Osteoblast (primary cell): ENCODE data around the gene FGF21. TPM values are rescaled to one million over a fixed set of nuclear protein-coding genes. Genes with fewer than 3 reads are reported as not detected.

Source experiments
- DNase-seq: peaks from one replicate; pipeline ENCODE4 v3.0.0; 2011; ENCODE audit warnings: low spot score, mixed read lengths; ENCODE audit not compliant: insufficient read length; ENCODE audit errors: missing footprints
- H2AFZ ChIP-seq: 2 replicates; pipeline ENCODE4 v1.6.0; 2011; ENCODE audit warnings: mild to moderate bottlenecking, low read length
- H3K27ac ChIP-seq: 2 replicates; pipeline ENCODE4 v1.5.1; 2011; ENCODE audit warnings: mild to moderate bottlenecking, low read depth, low read length, moderate library complexity
- H3K27me3 ChIP-seq: 2 replicates; pipeline ENCODE4 v1.6.0; 2012; ENCODE audit warnings: mild to moderate bottlenecking, control low read depth, inconsistent platforms, low read length, moderate library complexity; ENCODE audit not compliant: insufficient read depth
- H3K36me3 ChIP-seq: 2 replicates; pipeline ENCODE4 v1.5.1; 2011; ENCODE audit warnings: mild to moderate bottlenecking, low read length, control low read depth, moderate library complexity; ENCODE audit not compliant: insufficient read depth
- H3K4me1 ChIP-seq: 2 replicates; pipeline ENCODE4 v1.5.1; 2011; ENCODE audit warnings: mild to moderate bottlenecking, low read length, control low read depth, moderate library complexity; ENCODE audit not compliant: insufficient read depth
- H3K4me2 ChIP-seq: 2 replicates; pipeline ENCODE4 v1.6.0; 2011; ENCODE audit warnings: mild to moderate bottlenecking, low read length; ENCODE audit not compliant: insufficient read depth
- H3K4me3 ChIP-seq: fragments of 200-600 bp; sonication (generic); 3 replicates; pipeline ENCODE4 v1.5.1; 2012; ENCODE audit warnings: mild to moderate bottlenecking, low read length, inconsistent platforms; ENCODE audit not compliant: insufficient read depth
- H3K79me2 ChIP-seq: 2 replicates; pipeline ENCODE4 v1.6.0; 2012; ENCODE audit warnings: mild to moderate bottlenecking, low read length, control low read depth, inconsistent platforms; ENCODE audit not compliant: insufficient read depth
- H3K9me3 ChIP-seq: 2 replicates; pipeline ENCODE4 v1.5.1; 2011; ENCODE audit warnings: low read depth, low read length, control low read depth
- H4K20me1 ChIP-seq: 2 replicates; pipeline ENCODE4 v1.6.0; 2012; ENCODE audit warnings: mild to moderate bottlenecking, low read length, control low read depth; ENCODE audit not compliant: insufficient read depth
- total RNA-seq: library from RNA; depleted of rRNA; stranded (reverse); fragments of >200 nt; gene quantifications from 2 replicates; pipeline ENCODE4 v1.2.3, GENCODE V29; 2012
- TF ChIP-seq, protein P1 (sequence below): IDR thresholded peaks from 2 replicates; pipeline ENCODE4 v1.5.1; 2011; ENCODE audit warnings: mild to moderate bottlenecking, low read depth, low read length, moderate library complexity; ENCODE audit errors: extremely low read depth

FGF21 gene
- total RNA-seq, 1 donor: not detected

DNA sequence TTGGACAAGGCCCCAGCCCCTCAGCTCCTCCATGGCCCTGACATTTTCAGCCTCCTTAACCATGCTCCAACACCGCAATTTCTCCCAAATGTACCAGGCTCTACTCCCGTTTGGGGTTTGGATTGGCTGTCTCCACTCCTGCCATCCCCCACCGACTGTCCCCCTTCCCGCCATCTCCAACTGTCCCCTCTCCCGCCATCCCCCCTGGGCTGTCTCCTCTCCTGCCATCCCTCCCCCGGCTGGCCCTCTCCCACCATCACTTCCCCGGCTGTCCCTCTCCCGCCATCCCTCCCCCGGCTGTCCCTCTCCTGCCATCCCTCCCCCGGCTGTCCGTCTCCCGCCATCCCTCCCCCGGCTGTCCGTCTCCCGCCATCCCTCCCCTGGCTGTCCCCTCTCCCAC is 50.1 kb downstream of the FGF21 start:
- Histone ChIP-seq H3K4me3 (no peak overlapping the region), H3K4me2 (no peak overlapping the region)

DNA sequence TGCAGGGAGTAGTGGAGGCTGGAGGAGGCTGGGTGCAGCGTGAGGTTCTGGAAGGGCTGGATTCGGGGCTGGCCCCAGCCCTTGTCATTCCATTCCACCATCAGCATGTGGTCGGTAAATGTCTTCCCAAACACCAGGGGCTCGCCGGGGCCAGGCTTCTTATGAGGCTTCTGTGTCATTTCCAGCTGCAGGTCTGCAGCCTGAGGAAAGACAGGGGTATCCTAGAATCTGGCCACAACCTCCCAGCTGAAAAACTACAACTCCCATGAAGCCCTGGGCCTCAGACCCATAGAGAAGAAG is 51.1 kb downstream of the FGF21 start:
- peak; percentile 94 for DNase-seq
- no peak overlapping the region for H3K4me2 ChIP-seq

More for the DNA sequence above, 50.1 kb downstream of the FGF21 start:
- no peaks in the 10 kb centered on the region for H3K27me3 ChIP-seq
- H2AFZ ChIP-seq: no peak overlapping the region
- TF ChIP-seq, protein P1, sequence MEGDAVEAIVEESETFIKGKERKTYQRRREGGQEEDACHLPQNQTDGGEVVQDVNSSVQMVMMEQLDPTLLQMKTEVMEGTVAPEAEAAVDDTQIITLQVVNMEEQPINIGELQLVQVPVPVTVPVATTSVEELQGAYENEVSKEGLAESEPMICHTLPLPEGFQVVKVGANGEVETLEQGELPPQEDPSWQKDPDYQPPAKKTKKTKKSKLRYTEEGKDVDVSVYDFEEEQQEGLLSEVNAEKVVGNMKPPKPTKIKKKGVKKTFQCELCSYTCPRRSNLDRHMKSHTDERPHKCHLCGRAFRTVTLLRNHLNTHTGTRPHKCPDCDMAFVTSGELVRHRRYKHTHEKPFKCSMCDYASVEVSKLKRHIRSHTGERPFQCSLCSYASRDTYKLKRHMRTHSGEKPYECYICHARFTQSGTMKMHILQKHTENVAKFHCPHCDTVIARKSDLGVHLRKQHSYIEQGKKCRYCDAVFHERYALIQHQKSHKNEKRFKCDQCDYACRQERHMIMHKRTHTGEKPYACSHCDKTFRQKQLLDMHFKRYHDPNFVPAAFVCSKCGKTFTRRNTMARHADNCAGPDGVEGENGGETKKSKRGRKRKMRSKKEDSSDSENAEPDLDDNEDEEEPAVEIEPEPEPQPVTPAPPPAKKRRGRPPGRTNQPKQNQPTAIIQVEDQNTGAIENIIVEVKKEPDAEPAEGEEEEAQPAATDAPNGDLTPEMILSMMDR: no peak
- no peak for DNase-seq
- no peaks in the 10 kb centered on the region for H3K9me3 ChIP-seq
- H3K27ac ChIP-seq: no peak overlapping the region
- H4K20me1 ChIP-seq: no peaks in the 10 kb centered on the region
- H3K79me2 ChIP-seq: no peaks in the 10 kb centered on the region
- H3K36me3 ChIP-seq: no peaks in the 10 kb centered on the region
- H3K4me1 ChIP-seq: peaks cover 6% of the 10 kb centered on the region

DNA sequence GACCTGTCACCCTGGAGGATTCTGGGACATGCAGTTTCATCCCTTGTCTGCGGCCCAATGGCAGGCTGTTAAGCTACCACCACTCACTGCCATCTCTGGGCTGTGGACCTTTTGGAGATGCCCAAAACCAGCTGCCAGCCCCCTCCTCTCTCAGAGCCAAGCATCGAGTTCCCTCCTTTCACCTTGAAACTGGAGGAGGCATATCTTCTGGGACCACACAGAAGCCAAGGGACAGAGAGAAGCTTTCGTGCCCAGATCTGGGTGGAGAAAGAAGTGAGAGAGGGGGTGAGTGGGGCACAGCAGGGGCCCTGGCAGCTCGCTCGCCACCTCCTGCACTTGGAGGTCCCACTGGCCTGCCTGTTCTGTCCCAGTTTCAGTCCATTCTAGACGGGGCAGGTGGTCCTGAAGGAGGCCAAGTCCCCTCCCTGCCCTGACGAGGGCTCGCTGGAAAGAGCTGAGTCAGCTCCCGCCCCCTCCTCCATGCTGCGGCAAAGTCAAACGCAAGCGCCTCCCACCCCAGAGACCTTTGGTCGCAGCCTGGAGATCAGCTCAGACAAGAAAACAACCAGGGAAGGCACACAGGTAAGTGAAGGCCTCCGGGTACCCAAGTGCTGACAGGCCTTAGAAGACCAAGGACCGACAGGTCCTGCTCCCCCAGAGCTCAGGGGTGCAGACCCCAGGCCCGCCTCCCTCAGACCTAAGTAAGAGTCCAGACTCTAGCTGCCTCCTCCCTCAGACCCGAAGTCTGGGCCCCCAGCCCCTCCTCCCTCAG is 51.7 kb downstream of the FGF21 start:
- no peak overlapping the region for H2AFZ ChIP-seq
- H3K9me3 ChIP-seq: no peaks in the 10 kb centered on the region
- no peak overlapping the region for H3K27ac ChIP-seq
- no peaks in the 10 kb centered on the region for H3K27me3 ChIP-seq
- DNase-seq: no peak
- H3K4me2 ChIP-seq: no peak overlapping the region
- TF ChIP-seq, protein P1: no peak
- H4K20me1 ChIP-seq: no peaks in the 10 kb centered on the region
- peaks cover 9% of the 10 kb centered on the region for H3K4me1 ChIP-seq
- no peaks in the 10 kb centered on the region for H3K79me2 ChIP-seq
- no peaks in the 10 kb centered on the region for H3K36me3 ChIP-seq
- H3K4me3 ChIP-seq: no peak overlapping the region

More for the DNA sequence above, 51.1 kb downstream of the FGF21 start:
- no peaks in the 10 kb centered on the region for H3K79me2 ChIP-seq
- H3K4me1 ChIP-seq: peaks cover 6% of the 10 kb centered on the region
- no peak overlapping the region for H2AFZ ChIP-seq
- no peaks in the 10 kb centered on the region for H4K20me1 ChIP-seq
- H3K27ac ChIP-seq: no peak overlapping the region
- no peak overlapping the region for H3K4me3 ChIP-seq
- TF ChIP-seq, protein P1: no peak
- no peaks in the 10 kb centered on the region for H3K27me3 ChIP-seq
- no peaks in the 10 kb centered on the region for H3K9me3 ChIP-seq
- H3K36me3 ChIP-seq: no peaks in the 10 kb centered on the region

DNA sequence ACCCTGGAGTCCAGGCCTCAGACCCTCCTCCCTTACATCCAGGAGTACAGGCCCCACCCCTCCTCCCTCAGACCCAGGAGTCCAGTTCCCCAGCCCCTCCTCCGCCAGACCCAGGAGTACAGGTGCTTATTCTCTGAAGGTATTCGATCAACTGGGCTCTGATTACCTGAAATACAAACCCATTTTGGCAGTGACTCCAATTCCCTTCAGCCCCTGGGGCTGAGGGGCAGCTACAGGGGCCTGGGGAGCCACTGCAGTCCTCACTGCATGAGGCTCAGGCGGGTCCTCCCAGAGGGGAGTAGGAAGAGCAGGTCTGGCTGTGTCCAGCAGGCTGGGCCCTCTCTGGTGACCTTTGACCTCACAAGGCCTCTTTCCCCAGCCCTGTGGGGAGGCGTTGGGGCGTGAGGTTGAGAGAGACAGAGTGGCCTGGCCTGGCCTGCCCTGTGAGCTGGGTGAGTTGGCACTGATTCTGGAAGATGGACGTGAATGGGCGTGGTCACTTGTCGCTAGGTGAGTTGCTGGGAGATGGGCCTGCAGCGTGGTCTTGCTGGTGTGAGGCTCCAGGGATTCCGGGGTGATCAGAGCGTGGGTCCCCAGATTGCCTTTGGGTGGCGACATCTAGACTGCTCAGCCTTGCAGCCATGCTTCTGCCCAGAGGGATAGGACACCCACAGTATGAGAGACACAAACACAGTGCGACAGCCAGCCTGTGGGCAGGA is 52.4 kb downstream of the FGF21 start:
- Histone ChIP-seq H3K9me3 (no peaks in the 10 kb centered on the region), H4K20me1 (no peaks in the 10 kb centered on the region), H3K79me2 (no peaks in the 10 kb centered on the region), H3K4me1 (peaks cover 11% of the 10 kb centered on the region), H3K36me3 (no peaks in the 10 kb centered on the region), H3K27me3 (no peaks in the 10 kb centered on the region), H3K4me2 (no peak overlapping the region), H3K27ac (no peak overlapping the region), H2AFZ (no peak overlapping the region), H3K4me3 (no peak overlapping the region)
- no peak for DNase-seq
- TF ChIP-seq, protein P1: no peak
